Vagina (tissue), 2 donors: ENCODE results near the gene LPIN1. TPM values are rescaled to one million over a fixed set of nuclear protein-coding genes. Genes with fewer than 3 reads are reported as not detected.
"Not testable (repeated sequence)": the region's sequence is repeated elsewhere in the genome, so short reads cannot be mapped to it uniquely, and the experiment has no call there.

Experiments used
- DNase-seq, 2 donors: peaks; one replicate each; pipeline ENCODE4 v3.0.0-alpha.2; 2017; ENCODE audit errors: extremely low spot score in 2 of 2
- H3K27ac ChIP-seq: fragments of 200-600 bp; sonication (generic); one replicate; pipeline ENCODE4 v1.5.1; 2019
- H3K27me3 ChIP-seq: fragments of 200-600 bp; sonication (generic); one replicate; pipeline ENCODE4 v1.5.1; 2019
- H3K36me3 ChIP-seq, 2 donors: fragments of 200-600 bp; sonication (generic); one replicate each; pipeline ENCODE4 v1.5.1; 2017 to 2019
- H3K4me1 ChIP-seq: fragments of 200-600 bp; sonication (generic); one replicate; pipeline ENCODE4 v1.5.1; 2019
- H3K4me3 ChIP-seq, 2 donors: fragments of 200-600 bp; sonication (generic); 1 replicate in 1 of 2; 2 replicates in 1 of 2; pipeline ENCODE4 v1.5.1; 2016 to 2019
- H3K9me3 ChIP-seq: fragments of 200-600 bp; sonication (generic); one replicate; pipeline ENCODE4 v1.5.1; 2019
- CTCF ChIP-seq, 3 experiments: fragments of 450-650 bp in 2 of 3; fragments of 200-600 bp in 1 of 3; sonication (generic) in 1 of 3; IDR thresholded peaks; one replicate each; pipeline ENCODE4 v1.5.1; 2017 to 2019; ENCODE audit warnings: antibody characterized with exemption in 3 of 3, mild to moderate bottlenecking in 2 of 3, moderate library complexity in 2 of 3
- POLR2A ChIP-seq, 2 donors: fragments of 450-650 bp; IDR thresholded peaks; one replicate each; pipeline ENCODE4 v1.6.1; 2017; ENCODE audit warnings: antibody characterized with exemption in 2 of 2, mild to moderate bottlenecking in 2 of 2, moderate library complexity in 2 of 2
- POLR2AphosphoS5 ChIP-seq, 2 donors: sonication (generic); formaldehyde crosslinking; IDR thresholded peaks; one replicate each; pipeline ENCODE4 v1.9.0; 2017; ENCODE audit warnings: antibody characterized with exemption in 2 of 2, mild to moderate bottlenecking in 2 of 2, low read depth in 1 of 2; ENCODE audit not compliant: insufficient read depth in 1 of 2
- intact Hi-C: fragments of 100-400 bp; cut with DNase I; formaldehyde crosslinking; loops from one replicate; pipeline ENCODE4 v1.15.1; 2023
- total RNA-seq: library from RNA; depleted of rRNA; stranded (reverse); fragments of >200 nt; gene quantifications from one replicate; pipeline ENCODE4 v1.2.3, GENCODE V29; 2016

LPIN1 gene
- total RNA-seq, 1 donor from 2014 or later: 67.5 TPM

GRCh38 chr2:11812466-11813248 lies 66.2 kb downstream of the LPIN1 start:
- intact Hi-C loops: no loop called here
- H3K27ac ChIP-seq: no peak overlapping the region
- no peak overlapping the region for H3K4me3 ChIP-seq
- H3K4me1 ChIP-seq: no peaks in the 10 kb centered on the region
- H3K36me3 ChIP-seq: peaks cover 0 to 28% of the 10 kb centered on the region in 2 donors
- H3K9me3 ChIP-seq: no peaks in the 10 kb centered on the region
- no peak for TF ChIP-seq POLR2A (IDR thresholded peaks at IDR 0.05)
- TF ChIP-seq CTCF (IDR thresholded peaks at IDR 0.05): no peak
- TF ChIP-seq POLR2AphosphoS5 (IDR thresholded peaks at IDR 0.05; ENCODE audit: insufficient read depth in 1 of 2, low read depth in 1 of 2): no peak
- peak; percentile 56 to 67 for DNase-seq
- H3K27me3 ChIP-seq: no peaks in the 10 kb centered on the region

GRCh38 chr2:11813345-11813744 lies 66.9 kb downstream of the LPIN1 start:
- DNase-seq: peak; percentile 3 to 10
- H3K27ac ChIP-seq, intact Hi-C loops, H3K4me3 ChIP-seq, H3K9me3 ChIP-seq, H3K27me3 ChIP-seq, H3K4me1 ChIP-seq: not testable (repeated sequence)
- H3K36me3 ChIP-seq: peaks cover 0 to 25% of the 10 kb centered on the region in 2 donors

DNA sequence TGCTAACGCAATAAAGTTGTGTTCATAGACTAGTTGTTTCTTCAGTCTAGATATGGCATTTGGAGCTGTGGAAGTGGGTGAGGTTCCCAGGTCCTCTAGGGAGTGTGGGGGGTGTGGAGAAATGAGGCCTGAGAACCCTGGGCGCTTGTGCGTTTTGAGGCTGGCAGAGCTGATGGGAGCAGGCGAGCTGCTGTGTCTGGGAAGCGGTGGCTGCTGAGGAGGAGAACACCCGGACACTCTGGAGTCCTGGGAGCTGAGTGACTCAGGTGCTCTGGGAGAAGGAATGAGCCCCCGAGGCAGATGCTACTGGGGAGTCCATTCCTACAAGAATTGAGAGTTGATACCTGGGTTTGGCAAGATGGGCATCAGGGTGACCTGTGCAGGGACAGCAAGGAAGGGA lies 67.5 kb downstream of the LPIN1 start:
- Histone ChIP-seq H3K4me3 (no peak overlapping the region), H3K4me1 (no peaks in the 10 kb centered on the region), H3K36me3 (peaks cover 0 to 22% of the 10 kb centered on the region in 2 donors), H3K9me3 (no peaks in the 10 kb centered on the region), H3K27me3 (no peaks in the 10 kb centered on the region), H3K27ac (no peak overlapping the region)
- no peak for TF ChIP-seq POLR2AphosphoS5 (IDR thresholded peaks at IDR 0.05; ENCODE audit: insufficient read depth in 1 of 2, low read depth in 1 of 2)
- intact Hi-C loops: no loop called here
- peak; percentile 64 to 67 for DNase-seq

DNA sequence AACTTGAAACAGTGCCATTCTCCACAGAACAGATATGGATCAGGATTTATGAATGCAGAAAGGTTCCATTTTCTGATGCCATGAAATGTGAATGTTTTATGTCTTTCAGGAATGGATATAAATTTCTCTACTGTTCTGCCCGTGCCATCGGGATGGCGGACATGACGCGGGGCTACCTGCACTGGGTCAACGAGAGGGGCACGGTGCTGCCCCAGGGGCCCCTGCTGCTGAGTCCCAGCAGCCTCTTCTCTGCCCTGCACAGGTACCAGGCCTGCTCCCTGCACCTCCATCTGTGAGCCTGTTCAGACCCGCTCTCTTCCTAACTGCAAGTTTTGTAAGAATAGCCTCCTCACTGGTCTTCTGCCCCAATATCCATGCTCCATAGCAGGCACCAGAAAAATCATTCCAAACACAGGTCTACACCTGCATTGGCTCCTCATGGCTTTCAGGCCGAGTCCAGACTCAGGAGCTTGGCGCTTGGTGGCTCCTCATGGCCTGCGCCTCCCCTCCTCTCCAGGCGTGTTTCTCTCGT lies 68.6 kb downstream of the LPIN1 start:
- TF ChIP-seq CTCF (IDR thresholded peaks at IDR 0.05) (no peak), POLR2A (IDR thresholded peaks at IDR 0.05) (no peak), POLR2AphosphoS5 (IDR thresholded peaks at IDR 0.05; ENCODE audit: insufficient read depth in 1 of 2, low read depth in 1 of 2) (no peak)
- no peaks in the 10 kb centered on the region for H3K4me1 ChIP-seq
- peak; percentile 78 to 81 for DNase-seq
- H3K27me3 ChIP-seq: no peaks in the 10 kb centered on the region
- intact Hi-C loops: no loop called here
- H3K9me3 ChIP-seq: no peaks in the 10 kb centered on the region
- H3K27ac ChIP-seq: no peak overlapping the region
- no peak overlapping the region for H3K4me3 ChIP-seq
- peaks cover 0 to 31% of the 10 kb centered on the region in 2 donors for H3K36me3 ChIP-seq

DNA sequence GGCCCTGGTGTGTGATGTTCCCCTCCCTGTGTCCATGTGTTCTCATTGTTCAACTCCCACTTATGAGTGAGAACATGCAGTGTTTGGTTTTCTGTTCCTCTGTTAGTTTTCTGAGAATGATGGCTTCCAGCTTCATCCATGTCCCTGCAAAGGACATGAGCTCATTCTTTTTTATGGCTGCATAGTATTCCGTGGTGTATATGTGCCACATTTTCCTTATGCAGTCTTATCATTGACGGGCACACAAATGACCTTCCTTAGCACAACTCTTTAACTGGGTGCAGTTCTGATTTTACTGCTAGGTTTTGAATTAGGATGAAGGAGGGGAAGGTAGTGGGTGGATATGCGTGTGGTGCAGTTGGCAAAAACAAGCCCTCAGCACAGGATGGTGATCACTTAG lies 70.5 kb downstream of the LPIN1 start:
- DNase-seq, H3K4me3 ChIP-seq, H3K27ac ChIP-seq, H3K9me3 ChIP-seq, intact Hi-C loops, H3K4me1 ChIP-seq, H3K27me3 ChIP-seq: not testable (repeated sequence)
- peaks cover 0 to 44% of the 10 kb centered on the region in 2 donors for H3K36me3 ChIP-seq

DNA sequence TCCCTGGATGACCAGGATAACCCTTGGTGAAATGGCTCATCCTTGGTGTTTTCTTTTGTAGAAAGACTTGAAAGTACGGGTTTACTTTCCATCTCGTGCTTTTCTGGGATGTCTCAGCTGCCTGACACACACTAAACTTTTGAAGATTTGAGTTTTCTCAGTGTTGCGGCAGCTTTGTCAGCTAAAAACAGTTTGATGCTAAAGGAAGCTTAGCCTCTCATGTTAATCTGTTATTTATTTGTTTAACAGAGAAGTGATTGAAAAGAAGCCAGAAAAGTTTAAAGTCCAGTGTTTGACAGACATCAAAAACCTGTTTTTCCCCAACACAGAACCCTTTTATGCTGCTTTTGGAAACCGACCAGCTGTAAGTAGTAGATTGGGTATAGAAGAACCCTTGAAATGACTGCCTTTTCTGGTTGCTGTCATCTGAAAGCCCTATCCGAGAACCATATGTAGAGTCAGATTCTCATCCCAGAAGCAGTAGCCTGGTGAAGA lies 72.8 kb downstream of the LPIN1 start:
- no peaks in the 10 kb centered on the region for H3K4me1 ChIP-seq
- H3K4me3 ChIP-seq: no peak overlapping the region
- no peak overlapping the region for H3K27ac ChIP-seq
- no peaks in the 10 kb centered on the region for H3K9me3 ChIP-seq
- intact Hi-C loops: no loop called here
- TF ChIP-seq POLR2AphosphoS5 (IDR thresholded peaks at IDR 0.05; ENCODE audit: insufficient read depth in 1 of 2, low read depth in 1 of 2): no peak
- no peak for TF ChIP-seq CTCF (IDR thresholded peaks at IDR 0.05)
- no peak for TF ChIP-seq POLR2A (IDR thresholded peaks at IDR 0.05)
- H3K27me3 ChIP-seq: no peaks in the 10 kb centered on the region
- no peak for DNase-seq
- peaks cover 0 to 48% of the 10 kb centered on the region in 2 donors for H3K36me3 ChIP-seq
